ENCODE measurements around the gene TYW3.

Gene TYW3

GRCh38 chr1:74790453-74790852 is 57.5 kb downstream of the TYW3 start:
- no peak for DNase-seq

- no peak for DNase-seq
These were observed 58.5 kb downstream of the TYW3 start for GRCh38 chr1:74791491-74791890.

GRCh38 chr1:74799119-74799657 is 66.2 kb downstream of the TYW3 start:
- DNase-seq: no peak

GRCh38 chr1:74811436-74812179 is 78.7 kb downstream of the TYW3 start:
- DNase-seq: no peak

- no peak for DNase-seq
These were observed 79.2 kb downstream of the TYW3 start for GRCh38 chr1:74812180-74812541.

Measured in hypothalamus (tissue), 51 donors.